OCI-LY1 (cell line): ENCODE results near the gene MRPL19.

ENCODE experiments used
- CTCF ChIP-seq: fragments of 200-600 bp; sonication (generic), shearing (Covaris generic); IDR thresholded peaks from 2 replicates; pipeline ENCODE4 v1.5.1; 2017; ENCODE audit warnings: mild to moderate bottlenecking, antibody characterized with exemption, low read length, moderate library complexity, mixed read lengths
- EZH2 ChIP-seq: fragments of 200-600 bp; sonication (generic), shearing (Covaris generic); IDR thresholded peaks from 2 replicates; pipeline ENCODE4 v1.8.0; 2017; ENCODE audit warnings: borderline replicate concordance, mixed run types, mild to moderate bottlenecking, antibody characterized with exemption, low read length, moderate library complexity, mixed read lengths

- TF ChIP-seq CTCF (no peak), EZH2 (no peak)
These were observed 9.0 kb upstream of the MRPL19 start for GRCh38 chr2:75637568-75637967.
